GM12891 (cell line): Measurements from ENCODE around the gene SLC8A1.

Experiments
- DNase-seq: peaks from one replicate; pipeline ENCODE4 v3.0.0; 2011; ENCODE audit warnings: low spot score; ENCODE audit not compliant: insufficient read length
- FAIRE-seq: peaks from 2 replicates; lab custom pipeline; 2011; peaks lifted over from hg19 to GRCh38; lab: Jason Lieb, UNC
- PAX5 ChIP-seq: IDR thresholded peaks from 2 replicates; pipeline ENCODE4 v1.6.1; 2011; ENCODE audit warnings: low read length, moderate library complexity, mild to moderate bottlenecking; ENCODE audit not compliant: insufficient read depth, severe bottlenecking
- POLR2A ChIP-seq: IDR thresholded peaks from 2 replicates; pipeline ENCODE4 v1.6.1; 2011; ENCODE audit warnings: low read depth, low read length, control low read depth
- POLR2AphosphoS5 ChIP-seq: IDR thresholded peaks from 2 replicates; pipeline ENCODE4 v1.6.1; 2011; ENCODE audit warnings: low read depth, low read length, control low read depth
- POU2F2 ChIP-seq: IDR thresholded peaks from 2 replicates; pipeline ENCODE4 v1.6.1; 2011; ENCODE audit warnings: low read depth, mild to moderate bottlenecking, control low read depth, low read length, moderate library complexity
- SPI1 ChIP-seq: IDR thresholded peaks from 2 replicates; pipeline ENCODE4 v1.6.1; 2011; ENCODE audit warnings: low read depth, low read length, control low read depth
- TAF1 ChIP-seq: IDR thresholded peaks from 2 replicates; pipeline ENCODE4 v1.6.1; 2011; ENCODE audit warnings: low read depth, low read length, control low read depth

Gene SLC8A1

DNA sequence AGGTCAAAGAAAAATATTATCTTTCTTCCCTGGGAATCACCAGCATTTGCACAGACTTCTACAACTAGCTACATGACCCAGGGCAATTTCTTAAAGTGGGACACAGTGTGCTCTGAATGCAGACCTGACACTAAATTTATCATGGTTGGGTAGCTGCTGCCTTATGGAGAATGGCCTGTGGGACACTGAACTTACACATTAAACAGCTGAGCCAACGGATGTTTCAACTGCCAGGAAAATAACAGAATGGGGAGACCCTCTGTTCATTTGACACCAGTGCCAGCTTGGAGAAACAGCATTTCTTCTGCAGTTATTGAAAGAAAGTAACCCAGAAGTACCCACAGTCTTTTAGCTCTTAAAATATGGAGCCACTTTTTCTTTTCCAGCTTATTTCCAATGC is 54.1 kb downstream of the SLC8A1 start:
- TF ChIP-seq PAX5 (no peak), TAF1 (no peak), POLR2A (no peak), POLR2AphosphoS5 (no peak), POU2F2 (no peak)
- FAIRE-seq, result no peak
- DNase-seq, result no peak

GRCh38 chr2:40396124-40396523 is 55.8 kb downstream of the SLC8A1 start:
- FAIRE-seq, result no peak
- no peak for TF ChIP-seq POU2F2
- no peak for TF ChIP-seq SPI1
- TF ChIP-seq TAF1, result no peak
- no peak for TF ChIP-seq POLR2A
- no peak for TF ChIP-seq PAX5
- TF ChIP-seq POLR2AphosphoS5, result no peak
- no peak for DNase-seq

GRCh38 chr2:40395169-40396073 is 56.5 kb downstream of the SLC8A1 start:
- FAIRE-seq, result no peak
- TF ChIP-seq PAX5 (no peak), TAF1 (no peak), POU2F2 (no peak), POLR2A (no peak), POLR2AphosphoS5 (no peak), SPI1 (no peak)
- DNase-seq, result no peak

DNA sequence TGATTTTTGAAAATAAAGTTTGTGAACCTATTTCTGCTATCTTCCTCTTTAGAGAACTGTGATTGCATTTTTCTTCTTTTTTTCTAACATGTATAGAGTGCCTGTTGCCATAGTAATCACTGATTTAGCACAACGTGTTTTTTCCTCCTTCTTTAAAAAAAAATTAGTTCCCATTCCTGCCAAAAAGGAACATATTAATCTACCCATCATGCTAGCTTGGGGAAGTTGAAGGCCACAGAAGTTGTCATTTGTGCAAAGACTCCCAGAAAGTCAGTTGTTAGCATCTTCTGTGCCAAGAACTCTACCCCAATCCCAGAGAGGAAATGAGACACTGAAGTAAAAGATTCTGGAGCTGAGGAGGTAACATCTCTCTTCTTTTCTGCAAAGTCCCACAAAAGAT is 57.3 kb downstream of the SLC8A1 start:
- no peak for TF ChIP-seq POLR2A
- TF ChIP-seq TAF1, result no peak
- TF ChIP-seq SPI1, result no peak
- TF ChIP-seq POLR2AphosphoS5, result no peak
- TF ChIP-seq PAX5, result no peak
- no peak for TF ChIP-seq POU2F2

DNA sequence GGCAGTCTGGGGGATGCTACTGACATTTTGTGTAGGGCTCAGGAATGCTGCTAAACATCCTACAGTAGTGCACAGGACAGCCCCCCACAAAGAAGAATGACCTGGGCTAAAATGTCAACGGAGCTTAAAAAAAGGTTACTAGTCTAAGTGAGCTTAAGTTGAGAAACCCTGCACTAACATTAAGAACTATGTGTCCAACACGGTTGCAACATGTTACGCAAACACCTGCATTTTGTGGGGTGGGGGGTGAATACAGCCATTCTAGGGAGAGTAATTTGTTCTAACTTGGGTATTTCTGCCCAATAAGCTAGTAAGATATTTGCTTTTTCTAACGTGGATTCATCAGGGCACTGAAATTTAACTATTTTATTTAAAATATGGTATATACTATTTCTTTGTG is 57.9 kb downstream of the SLC8A1 start:
- DNase-seq (no peak), FAIRE-seq (no peak)
- TF ChIP-seq PAX5 (no peak), POU2F2 (no peak), TAF1 (no peak), POLR2A (no peak), POLR2AphosphoS5 (no peak), SPI1 (no peak)

More for the DNA sequence above, 57.3 kb downstream of the SLC8A1 start:
- FAIRE-seq, result no peak
- no peak for DNase-seq

DNA sequence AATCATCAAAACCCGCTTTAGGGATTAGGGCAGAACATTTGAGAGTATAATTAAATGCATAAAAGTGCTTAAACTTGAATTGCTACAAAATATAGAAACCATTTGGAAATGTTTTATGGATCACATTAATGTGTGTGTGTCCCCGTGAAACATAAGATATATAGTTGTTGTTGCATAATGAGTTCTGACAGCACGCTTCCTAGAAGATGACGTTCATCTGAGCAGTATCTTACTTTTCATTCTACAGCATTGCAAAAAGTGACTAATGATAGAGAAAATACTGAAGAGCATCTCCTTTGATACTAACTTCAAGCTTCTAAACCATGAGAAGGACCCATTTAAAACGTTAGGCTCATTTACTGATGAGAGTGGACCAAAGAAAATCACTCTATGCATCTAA is 63.7 kb downstream of the SLC8A1 start:
- FAIRE-seq (no peak), DNase-seq (no peak)
- no peak for TF ChIP-seq POU2F2
- TF ChIP-seq POLR2A, result no peak
- no peak for TF ChIP-seq PAX5
- no peak for TF ChIP-seq POLR2AphosphoS5
- TF ChIP-seq TAF1, result no peak
- TF ChIP-seq SPI1, result no peak

DNA sequence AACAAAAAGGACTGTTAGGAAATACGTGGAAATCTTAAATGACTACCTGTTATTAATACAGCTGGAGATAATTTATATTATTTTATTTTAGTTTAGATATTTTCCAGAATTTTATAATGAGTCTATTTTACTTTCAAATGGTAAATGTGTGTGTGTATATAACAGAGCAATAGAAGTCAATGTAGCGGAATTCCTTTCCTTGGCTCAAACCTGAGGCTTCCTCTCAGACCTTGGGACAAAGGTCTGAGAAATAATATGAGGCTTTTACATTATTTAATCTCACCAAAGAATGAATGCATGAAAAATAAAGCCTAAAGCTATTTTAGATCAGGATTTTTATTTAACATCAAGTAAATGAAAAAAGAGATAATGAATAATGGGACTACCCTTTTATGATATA is 65.7 kb downstream of the SLC8A1 start:
- no peak for DNase-seq
- FAIRE-seq, result no peak
- TF ChIP-seq TAF1 (no peak), POLR2AphosphoS5 (no peak), POLR2A (no peak), SPI1 (no peak), PAX5 (no peak), POU2F2 (no peak)

GRCh38 chr2:40384714-40385113 is 67.2 kb downstream of the SLC8A1 start:
- TF ChIP-seq POU2F2 (no peak), POLR2AphosphoS5 (no peak), SPI1 (no peak), POLR2A (no peak), PAX5 (no peak), TAF1 (no peak)
- DNase-seq (no peak), FAIRE-seq (no peak)

GRCh38 chr2:40384233-40384632 is 67.7 kb downstream of the SLC8A1 start:
- DNase-seq, result no peak
- no peak for TF ChIP-seq POU2F2
- TF ChIP-seq TAF1, result no peak
- no peak for TF ChIP-seq PAX5
- TF ChIP-seq POLR2AphosphoS5, result no peak
- no peak for TF ChIP-seq POLR2A
- TF ChIP-seq SPI1, result no peak
- no peak for FAIRE-seq

GRCh38 chr2:40380721-40381120 is 71.2 kb downstream of the SLC8A1 start:
- TF ChIP-seq SPI1, result no peak
- TF ChIP-seq TAF1, result no peak
- no peak for TF ChIP-seq POLR2A
- no peak for TF ChIP-seq POLR2AphosphoS5
- no peak for TF ChIP-seq PAX5
- TF ChIP-seq POU2F2, result no peak
- FAIRE-seq, result no peak
- DNase-seq, result no peak
